ENCODE measurements around the gene EVA1A. TPM values are rescaled to one million over a fixed set of nuclear protein-coding genes. Genes with fewer than 3 reads are reported as not detected.

The EVA1A gene
- total and polyA plus RNA-seq, 7 donors = 0.51 to 2.5 (median 0.83) TPM

DNA sequence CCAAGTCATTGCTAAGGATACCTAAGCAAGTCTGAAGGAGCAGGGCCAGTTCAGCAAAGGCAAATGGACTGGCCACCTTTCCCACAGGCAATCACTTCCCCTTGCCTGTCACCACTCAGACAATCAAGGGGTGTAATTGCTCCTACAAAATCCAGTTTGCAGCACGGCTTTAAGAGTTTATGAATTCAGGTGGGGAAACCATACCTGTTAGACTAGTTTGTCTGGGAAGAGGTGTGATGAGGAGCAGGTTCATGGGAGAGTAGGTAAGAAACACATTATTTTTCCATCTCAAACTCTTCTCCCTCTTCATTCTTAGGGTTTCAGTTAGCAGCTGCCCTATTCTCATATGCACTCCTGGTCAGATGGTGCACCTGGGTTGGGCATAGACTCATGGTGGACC lies 102.5 kb downstream of the EVA1A start:
- Histone ChIP-seq H3K4me1 (no peaks in the 10 kb centered on the region), H3K27ac (no peak overlapping the region), H3K27me3 (ENCODE audit: insufficient read depth in 3 of 3, low read length in 2 of 3) (peaks cover 0 to 7% (median 0%) of the 10 kb centered on the region in 3 donors), H3K36me3 (ENCODE audit: insufficient read depth in 1 of 2, low read depth in 1 of 2) (no peaks in the 10 kb centered on the region), H3K4me3 (no peak overlapping the region), H3K9me3 (no peaks in the 10 kb centered on the region)
- ATAC-seq = no peak
- TF ChIP-seq CTCF (IDR thresholded peaks at IDR 0.05) = no peak
- DNase-seq = no peak
- intact Hi-C loops (cut with DNase I) = no loop called here
- WGBS, 3 donors = 81 to 90% (median 89%) methylated on average over 1 of the region's 1 CpG

DNA sequence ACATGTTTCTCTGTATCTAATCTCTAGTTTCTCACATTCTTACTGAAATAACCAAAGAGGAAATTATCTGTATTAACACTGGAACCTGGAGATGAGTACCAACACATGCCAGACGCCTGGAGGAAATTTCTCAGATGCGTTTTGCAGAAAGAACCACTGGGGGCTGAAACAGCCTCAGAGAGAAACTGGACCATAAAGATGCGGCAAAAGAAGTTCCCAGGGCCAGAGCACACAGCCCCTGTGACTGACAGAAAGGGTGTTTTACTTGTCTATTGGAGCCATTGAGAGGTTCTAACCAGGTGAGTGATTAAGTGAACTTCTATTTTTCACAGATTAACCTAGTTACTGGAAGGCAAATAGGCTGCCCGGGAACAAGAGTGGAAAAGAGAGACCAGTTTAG lies 103.9 kb downstream of the EVA1A start:
- TF ChIP-seq CTCF (IDR thresholded peaks at IDR 0.05) = no peak
- intact Hi-C loops (cut with DNase I) = no loop called here

GRCh38 chr2:75456111-75456510 lies 104.6 kb downstream of the EVA1A start:
- no peaks in the 10 kb centered on the region for H3K9me3 ChIP-seq
- no peak overlapping the region for H3K27ac ChIP-seq
- TF ChIP-seq CTCF (IDR thresholded peaks at IDR 0.05) = no peak
- WGBS, 3 donors = 74 to 82% (median 80%) methylated on average over 3 of the region's 3 CpGs
- H3K27me3 ChIP-seq (ENCODE audit: insufficient read depth in 3 of 3, low read length in 2 of 3) = peaks cover 0 to 4% (median 0%) of the 10 kb centered on the region in 3 donors
- no peak for DNase-seq
- intact Hi-C loops (cut with DNase I) = no loop called here
- ATAC-seq = no peak
- H3K4me1 ChIP-seq = no peaks in the 10 kb centered on the region
- H3K36me3 ChIP-seq (ENCODE audit: insufficient read depth in 1 of 2, low read depth in 1 of 2) = no peaks in the 10 kb centered on the region
- no peak overlapping the region for H3K4me3 ChIP-seq

More for the DNA sequence above, 103.9 kb downstream of the EVA1A start:
- no peak overlapping the region for H3K4me3 ChIP-seq
- ATAC-seq (no peak), DNase-seq (no peak)
- H3K27me3 ChIP-seq (ENCODE audit: insufficient read depth in 3 of 3, low read length in 2 of 3) = peaks cover 0 to 7% (median 0%) of the 10 kb centered on the region in 3 donors
- H3K9me3 ChIP-seq = no peaks in the 10 kb centered on the region
- H3K36me3 ChIP-seq (ENCODE audit: insufficient read depth in 1 of 2, low read depth in 1 of 2) = no peaks in the 10 kb centered on the region
- 73 to 77% (median 76%) methylated on average over 4 of the region's 4 CpGs for WGBS, 3 donors
- no peak overlapping the region for H3K27ac ChIP-seq
- H3K4me1 ChIP-seq = no peaks in the 10 kb centered on the region

- ATAC-seq (no peak), DNase-seq (no peak)
- H3K27ac ChIP-seq = no peak overlapping the region
- peaks cover 4% of the 10 kb centered on the region for H3K9me3 ChIP-seq
- H3K27me3 ChIP-seq (ENCODE audit: insufficient read depth in 3 of 3, low read length in 2 of 3) = peaks cover 0 to 4% (median 0%) of the 10 kb centered on the region in 3 donors
- TF ChIP-seq CTCF (IDR thresholded peaks at IDR 0.05) = no peak
- WGBS, 3 donors = 70 to 76% (median 71%) methylated on average over 2 of the region's 2 CpGs
- no peak overlapping the region for H3K4me3 ChIP-seq
- intact Hi-C loops (cut with DNase I) = no loop called here
- no peaks in the 10 kb centered on the region for H3K4me1 ChIP-seq
- H3K36me3 ChIP-seq (ENCODE audit: insufficient read depth in 1 of 2, low read depth in 1 of 2) = no peaks in the 10 kb centered on the region
These were observed 106.5 kb downstream of the EVA1A start for GRCh38 chr2:75454241-75454620.

All from psoas muscle (tissue), 8 donors.